Esophagus (tissue), 2 donors: ENCODE results near the gene ZGRF1. TPM values are rescaled to one million over a fixed set of nuclear protein-coding genes. Genes with fewer than 3 reads are reported as not detected.
"Not testable (repeated sequence)": the region's sequence is repeated elsewhere in the genome, so short reads cannot be mapped to it uniquely, and the experiment has no call there.

Source experiments
- H3K27ac ChIP-seq, 2 donors: one replicate each; pipeline ENCODE4 v1.5.1; 2013; ENCODE audit warnings: low read depth in 2 of 2, mild to moderate bottlenecking in 2 of 2, inconsistent platforms in 1 of 2, low read length in 1 of 2, moderate library complexity in 1 of 2
- H3K27me3 ChIP-seq, 2 donors: one replicate each; pipeline ENCODE4 v1.6.1; 2013; ENCODE audit warnings: low read length in 2 of 2, control low read depth in 1 of 2, mild to moderate bottlenecking in 1 of 2; ENCODE audit not compliant: insufficient read depth in 2 of 2, control insufficient read depth in 1 of 2
- H3K36me3 ChIP-seq, 2 donors: one replicate each; pipeline ENCODE4 v1.6.1; 2013; ENCODE audit warnings: low read length in 1 of 2; ENCODE audit not compliant: control insufficient read depth in 2 of 2, insufficient read depth in 2 of 2
- H3K4me1 ChIP-seq, 2 donors: one replicate each; pipeline ENCODE4 v1.6.1; 2013; ENCODE audit warnings: low read length in 1 of 2; ENCODE audit not compliant: control insufficient read depth in 2 of 2, insufficient read depth in 2 of 2
- H3K4me3 ChIP-seq, 2 donors: one replicate each; pipeline ENCODE4 v1.5.1; 2013; ENCODE audit warnings: low read length in 2 of 2, mild to moderate bottlenecking in 2 of 2, low read depth in 1 of 2, moderate library complexity in 1 of 2
- H3K9me3 ChIP-seq, 2 donors: one replicate each; pipeline ENCODE4 v1.6.1; 2013; ENCODE audit warnings: mild to moderate bottlenecking in 2 of 2, low read depth in 1 of 2, low read length in 1 of 2, moderate library complexity in 1 of 2; ENCODE audit not compliant: control insufficient read depth in 2 of 2, insufficient read depth in 1 of 2
- WGBS, 2 donors: extraction: QIAGEN DNeasy Blood & Tissue Kit; methylation state at CpG; one replicate each; pipeline ENCODE4 v1.1.7; 2013; 5-methylcytosine and 5-hydroxymethylcytosine counted together
- polyA plus RNA-seq, 2 donors: library from polyadenylated mRNA; stranded (reverse); fragments of 200-250 nt; gene quantifications; one replicate each; pipeline ENCODE4 v1.2.3, GENCODE V29; 2013
- donor health status: healthy with polysubstance abuse.
- donor health status: Bipolar disorder and iron deficiency.

ZGRF1 gene
- polyA plus RNA-seq, 2 donors, result 2.7 to 4.8 TPM

DNA sequence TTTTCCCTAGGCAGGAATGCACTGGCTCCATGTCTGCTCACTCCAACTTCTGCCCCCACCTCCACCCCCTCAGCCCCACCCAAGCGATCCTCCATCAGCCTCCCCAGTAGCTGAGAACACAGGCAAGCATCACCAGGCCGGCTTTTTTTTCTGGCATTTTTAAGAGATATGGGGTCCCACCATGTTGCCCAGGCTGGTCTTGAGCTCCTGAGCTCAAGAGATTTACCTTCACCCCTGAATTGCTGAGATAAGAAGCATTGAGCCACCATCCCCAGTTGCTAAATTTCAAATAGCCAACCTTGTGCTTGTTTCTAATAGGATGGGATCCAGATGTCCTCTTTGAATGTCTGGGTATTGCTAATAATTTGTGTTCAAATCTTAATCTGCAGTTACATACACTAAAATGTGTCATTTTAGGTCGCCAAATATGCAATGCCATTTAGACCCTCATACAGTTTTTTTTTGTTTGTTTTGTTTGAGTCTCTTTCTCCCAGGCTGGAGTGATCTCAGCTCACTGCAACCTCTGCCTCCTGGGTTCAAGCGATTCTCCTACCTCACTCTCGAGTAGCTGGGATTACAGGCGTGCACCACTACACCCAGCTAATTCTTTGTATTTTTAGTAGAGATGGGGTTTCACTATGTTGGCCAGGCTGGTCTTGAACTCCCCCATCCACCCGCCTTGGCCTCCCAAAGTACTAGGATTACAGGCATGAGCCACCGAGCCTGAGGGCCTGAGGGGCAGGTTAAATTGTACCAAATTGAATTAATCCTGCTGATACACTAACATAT is 9.0 kb upstream of the ZGRF1 start:
- H3K27me3 ChIP-seq, result no peaks in the 10 kb centered on the region
- H3K4me3 ChIP-seq, result no peak overlapping the region
- H3K27ac ChIP-seq, result no peak overlapping the region
- H3K4me1 ChIP-seq, result no peaks in the 10 kb centered on the region
- no peaks in the 10 kb centered on the region for H3K9me3 ChIP-seq
- H3K36me3 ChIP-seq, result peaks cover 0 to 2% of the 10 kb centered on the region in 2 donors
- WGBS, 2 donors, result 74 to 79% methylated on average over 8 of the region's 8 CpGs

DNA sequence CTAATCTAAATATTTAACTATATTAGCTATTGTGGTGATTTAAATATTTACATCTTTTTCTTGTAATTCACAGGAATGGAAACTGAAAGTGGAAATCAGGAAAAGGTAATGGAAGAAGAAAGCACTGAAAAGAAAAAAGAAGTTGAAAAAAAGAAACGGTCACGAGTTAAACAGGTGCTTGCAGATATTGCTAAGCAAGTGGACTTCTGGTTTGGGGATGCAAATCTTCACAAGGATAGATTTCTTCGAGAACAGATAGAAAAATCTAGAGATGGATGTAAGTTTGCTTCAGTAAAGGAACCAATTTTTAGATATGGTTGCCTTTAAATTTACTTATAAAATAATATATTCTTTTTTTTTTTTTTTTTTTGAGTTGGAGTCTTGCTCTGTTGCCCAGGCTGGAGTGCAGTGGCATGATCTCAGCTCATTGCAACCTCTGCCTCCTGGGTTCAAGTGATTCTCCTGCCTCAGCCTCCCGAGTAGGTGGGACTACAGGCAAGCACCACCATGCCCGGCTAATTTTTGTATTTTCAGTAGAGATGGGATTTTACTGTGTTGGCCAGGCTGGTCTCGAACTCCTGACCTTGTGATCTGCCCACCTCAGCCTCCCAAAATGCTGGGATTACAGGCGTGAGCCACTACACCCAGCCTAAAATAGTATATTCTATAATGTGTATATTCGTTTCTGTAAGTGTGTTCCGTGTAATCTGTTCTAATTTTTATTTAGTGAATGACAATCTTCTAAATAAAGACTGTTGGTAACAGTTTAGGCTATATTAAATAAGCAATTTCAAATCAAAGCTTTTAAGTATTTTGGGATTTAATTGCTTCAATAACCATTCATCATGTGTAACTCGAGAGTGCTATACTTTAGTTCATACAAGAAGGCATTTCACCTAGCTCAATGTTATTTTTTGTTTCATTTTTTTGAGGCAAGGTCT is 8.2 kb upstream of the ZGRF1 start:
- H3K36me3 ChIP-seq, H3K4me1 ChIP-seq, H3K27ac ChIP-seq, H3K4me3 ChIP-seq, H3K9me3 ChIP-seq, H3K27me3 ChIP-seq: not testable (repeated sequence)
- 86 to 91% methylated on average over 10 of the region's 10 CpGs for WGBS, 2 donors

DNA sequence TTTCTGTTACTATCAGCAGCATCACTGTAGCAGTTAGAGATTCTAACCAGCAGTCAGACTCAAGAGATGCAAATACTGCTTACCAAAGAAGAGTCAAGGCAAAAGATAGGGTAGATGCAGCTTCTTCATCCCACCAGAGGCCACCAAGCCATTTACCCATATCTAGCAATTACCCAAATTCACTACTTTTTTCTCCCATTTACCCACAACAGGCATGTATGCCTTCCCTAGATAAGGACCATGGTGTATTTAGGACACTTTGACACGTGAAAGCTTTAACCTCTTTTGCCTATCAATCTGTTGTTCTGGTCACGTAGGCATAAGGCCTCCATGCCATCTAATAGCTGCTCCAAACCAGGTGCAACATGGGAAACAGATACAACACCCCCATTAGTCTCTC is 5.8 kb upstream of the ZGRF1 start:
- no peaks in the 10 kb centered on the region for H3K9me3 ChIP-seq

DNA sequence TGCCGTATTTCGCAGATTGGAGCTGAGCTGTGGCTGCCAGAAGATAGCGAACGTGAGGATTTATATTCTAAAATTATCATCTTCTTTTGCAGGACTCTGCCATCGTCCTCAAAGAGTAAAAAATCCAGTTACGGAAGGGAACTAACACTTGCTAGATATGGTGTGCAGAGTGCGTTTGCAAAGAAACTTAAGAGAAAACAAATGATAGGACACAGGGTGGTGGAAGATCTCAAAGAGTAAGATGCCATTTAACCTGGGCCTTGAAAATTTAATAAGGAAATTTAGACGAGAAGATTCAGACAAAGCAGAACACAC is 800 bp upstream of the ZGRF1 start:
- WGBS, 2 donors, result 0% methylated on average over 8 of the region's 8 CpGs

More for the DNA sequence above, 5.8 kb upstream of the ZGRF1 start:
- Histone ChIP-seq H3K27ac (no peak overlapping the region), H3K4me3 (no peak overlapping the region), H3K27me3 (no peaks in the 10 kb centered on the region), H3K36me3 (peaks cover 0 to 2% of the 10 kb centered on the region in 2 donors), H3K4me1 (no peaks in the 10 kb centered on the region)
- 80 to 83% methylated on average over 2 of the region's 2 CpGs for WGBS, 2 donors

DNA sequence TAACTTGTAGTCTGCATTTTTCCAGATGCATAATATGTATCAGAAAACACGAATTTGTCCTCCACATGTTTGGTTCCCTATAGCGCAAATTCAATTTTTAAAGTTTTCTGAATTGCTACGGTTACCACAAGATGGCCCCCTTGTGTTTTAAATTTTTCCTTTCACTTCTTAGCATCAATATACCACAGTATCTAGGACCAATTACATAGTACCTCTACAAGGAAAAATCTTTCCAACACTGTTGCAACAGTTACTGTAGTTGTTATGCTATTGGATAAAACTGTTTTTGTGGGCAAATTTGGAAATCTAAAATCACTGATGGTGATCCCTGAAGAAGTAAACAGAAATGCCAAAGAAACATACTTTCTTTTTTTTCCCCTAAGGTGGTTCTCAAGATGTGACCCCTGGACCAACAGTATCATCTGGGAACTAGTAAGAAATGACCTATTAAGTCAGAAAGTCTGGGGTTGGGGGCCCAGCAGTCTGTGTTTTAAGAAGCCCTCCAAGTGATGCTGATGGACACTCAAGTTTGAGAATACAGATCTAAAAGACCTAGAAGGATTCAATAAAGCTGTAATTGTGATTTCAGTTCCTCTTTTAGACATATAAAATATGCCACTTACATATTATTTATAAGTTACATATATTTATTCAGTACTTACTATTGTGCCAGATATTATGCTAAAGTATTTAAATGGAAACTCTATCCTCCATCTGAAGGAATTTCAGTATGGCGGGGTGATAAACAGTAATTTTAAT is 3.1 kb downstream of the ZGRF1 start:
- H3K36me3 ChIP-seq, result no peaks in the 10 kb centered on the region
- no peak overlapping the region for H3K27ac ChIP-seq
- H3K9me3 ChIP-seq, result no peaks in the 10 kb centered on the region
- no peaks in the 10 kb centered on the region for H3K27me3 ChIP-seq
- H3K4me1 ChIP-seq, result no peaks in the 10 kb centered on the region
- no peak overlapping the region for H3K4me3 ChIP-seq
- 34 to 40% methylated on average over 4 of the region's 4 CpGs for WGBS, 2 donors

More for the DNA sequence above, 800 bp upstream of the ZGRF1 start:
- peak overlapping the region; percentile 52 to 88 for H3K4me3 ChIP-seq
- H3K4me1 ChIP-seq, result no peaks in the 10 kb centered on the region
- no peaks in the 10 kb centered on the region for H3K36me3 ChIP-seq
- H3K9me3 ChIP-seq, result no peaks in the 10 kb centered on the region
- peak overlapping the region; percentile 93 to 99 for H3K27ac ChIP-seq
- no peaks in the 10 kb centered on the region for H3K27me3 ChIP-seq

DNA sequence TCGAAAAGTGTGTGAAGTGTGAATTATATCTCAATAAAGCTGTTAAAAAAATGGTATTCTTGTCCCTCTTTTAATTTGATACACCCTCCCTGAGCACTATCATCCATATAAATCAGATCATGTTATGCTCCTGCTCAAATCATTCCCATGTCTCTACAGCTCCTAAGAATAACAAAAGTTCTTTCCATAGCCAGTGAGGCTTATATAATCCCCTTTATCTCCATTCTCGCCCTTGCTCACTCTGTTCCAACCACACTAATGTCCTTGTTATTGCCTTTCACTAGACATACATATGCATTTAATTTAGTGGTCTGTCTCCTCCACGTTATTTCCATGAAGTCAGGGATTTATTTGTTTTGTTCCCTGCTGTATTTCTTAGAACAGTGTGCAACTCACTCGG is 10.5 kb downstream of the ZGRF1 start:
- H3K9me3 ChIP-seq, result no peaks in the 10 kb centered on the region
- WGBS, 2 donors, result 92% methylated on average over 4 of the region's 4 CpGs
- H3K27me3 ChIP-seq, result no peaks in the 10 kb centered on the region
- H3K27ac ChIP-seq, result no peak overlapping the region
- no peaks in the 10 kb centered on the region for H3K36me3 ChIP-seq
- no peaks in the 10 kb centered on the region for H3K4me1 ChIP-seq
- H3K4me3 ChIP-seq, result no peak overlapping the region

DNA sequence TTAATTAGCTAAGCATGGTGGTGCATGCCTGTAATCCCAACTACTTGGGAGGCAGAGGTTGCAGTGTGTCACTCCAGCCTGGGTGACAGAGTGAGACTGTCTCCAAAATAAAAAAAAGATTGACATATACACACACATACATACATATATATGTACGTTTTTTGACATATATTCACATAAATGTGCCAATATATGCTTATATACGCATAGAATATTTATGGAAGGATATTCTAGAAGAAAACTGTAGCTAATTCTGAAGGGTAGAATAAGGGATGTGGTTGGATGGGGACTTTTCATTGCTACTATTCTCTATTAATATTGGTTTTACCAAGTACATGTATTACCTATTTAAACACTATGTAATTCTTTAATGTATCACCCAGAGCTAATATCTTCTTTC is 19.7 kb downstream of the ZGRF1 start:
- Histone ChIP-seq H3K4me1 (no peaks in the 10 kb centered on the region), H3K4me3 (no peak overlapping the region), H3K36me3 (no peaks in the 10 kb centered on the region), H3K9me3 (no peaks in the 10 kb centered on the region), H3K27ac (no peak overlapping the region), H3K27me3 (no peaks in the 10 kb centered on the region)
- 91 to 98% methylated on average over 2 of the region's 2 CpGs for WGBS, 2 donors

DNA sequence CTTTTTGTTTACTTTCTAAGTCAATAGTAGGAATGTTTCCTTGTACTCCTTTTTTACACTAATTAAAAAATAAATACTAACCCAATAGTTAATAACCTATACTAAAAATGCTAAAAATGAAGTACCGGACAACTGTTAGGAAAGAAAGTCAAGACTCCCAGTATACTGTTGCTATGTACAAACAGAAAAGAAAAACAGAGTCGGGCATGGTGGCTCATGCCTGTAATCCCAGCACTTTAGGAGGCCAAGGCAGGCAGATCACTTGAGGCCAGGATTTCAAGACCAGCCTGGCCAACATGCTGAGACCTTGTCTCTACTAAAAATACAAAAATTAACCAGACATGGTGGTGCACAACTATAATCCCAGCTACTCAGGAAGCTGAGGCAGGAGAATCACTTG is 23.9 kb downstream of the ZGRF1 start:
- not testable (repeated sequence) for H3K9me3 ChIP-seq, H3K36me3 ChIP-seq, H3K4me1 ChIP-seq, H3K27me3 ChIP-seq, H3K4me3 ChIP-seq, H3K27ac ChIP-seq
- WGBS, 2 donors, result 54 to 60% methylated on average over 2 of the region's 2 CpGs

DNA sequence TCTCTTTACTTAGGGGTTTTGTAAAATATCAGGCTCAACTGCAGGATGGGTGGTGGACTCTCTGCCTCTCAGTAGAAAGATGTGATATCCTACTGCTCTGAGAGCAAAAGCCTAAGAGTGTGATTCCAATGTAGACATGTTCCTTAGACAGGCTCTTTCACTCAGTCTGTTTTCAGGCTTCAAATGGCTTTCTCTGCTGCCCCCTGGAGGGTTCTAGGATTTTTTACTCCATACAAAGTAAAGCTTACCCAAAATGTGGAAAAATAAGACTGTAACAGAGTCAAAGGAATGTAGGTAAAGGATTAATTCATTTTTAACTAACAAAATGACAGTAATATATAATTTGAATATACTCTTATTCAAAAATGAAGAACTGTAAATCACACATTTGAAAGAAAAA is 32.1 kb downstream of the ZGRF1 start:
- H3K27me3 ChIP-seq, result no peaks in the 10 kb centered on the region
- no peaks in the 10 kb centered on the region for H3K4me1 ChIP-seq
- H3K27ac ChIP-seq, result no peak overlapping the region

More for the DNA sequence above, 32.1 kb downstream of the ZGRF1 start:
- Histone ChIP-seq H3K4me3 (no peak overlapping the region), H3K9me3 (no peaks in the 10 kb centered on the region), H3K36me3 (no peaks in the 10 kb centered on the region)
